A673 (cell line): ENCODE results near the gene ASH1L.

ENCODE experiments used
- CTCF ChIP-seq: fragments of 300-800, 200-600 bp; sonication (generic); conservative IDR thresholded peaks from 2 replicates; pipeline ENCODE4 v1.5.1; 2017; ENCODE audit warnings: low read depth, mild to moderate bottlenecking, antibody characterized with exemption, low read length, moderate library complexity, mixed read lengths
- EZH2 ChIP-seq: fragments of 200-600 bp; sonication (generic); IDR thresholded peaks from 2 replicates; pipeline ENCODE4 v1.6.1; 2017; ENCODE audit warnings: borderline replicate concordance, low read depth, mild to moderate bottlenecking, mixed read lengths, antibody characterized with exemption, low read length; ENCODE audit not compliant: poor library complexity, severe bottlenecking

- TF ChIP-seq CTCF = no peak
- TF ChIP-seq EZH2 = no peak
Observed at GRCh38 chr1:155329980-155330598, 232.5 kb downstream of the ASH1L start.
